ENCODE results near the gene RIMOC1.

Gene RIMOC1, protein sequence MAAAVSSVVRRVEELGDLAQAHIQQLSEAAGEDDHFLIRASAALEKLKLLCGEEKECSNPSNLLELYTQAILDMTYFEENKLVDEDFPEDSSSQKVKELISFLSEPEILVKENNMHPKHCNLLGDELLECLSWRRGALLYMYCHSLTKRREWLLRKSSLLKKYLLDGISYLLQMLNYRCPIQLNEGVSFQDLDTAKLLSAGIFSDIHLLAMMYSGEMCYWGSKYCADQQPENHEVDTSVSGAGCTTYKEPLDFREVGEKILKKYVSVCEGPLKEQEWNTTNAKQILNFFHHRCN

GRCh38 chr5:41903892-41904799, at the start of gene RIMOC1:
RIMOC1 (plus strand) TSS chr5:41904344; CDS start chr5:41904368, 24 bp downstream.
- peak; percentile 98 for DNase-seq

GRCh38 chr5:41856644-41857491, 47.3 kb upstream of the RIMOC1 start:
- DNase-seq: peak; percentile 45

- DNase-seq: no peak
Measured at GRCh38 chr5:41857989-41858388, 46.2 kb upstream of the RIMOC1 start.

GRCh38 chr5:41858890-41859289, 45.3 kb upstream of the RIMOC1 start:
- no peak for DNase-seq

- DNase-seq: no peak
Measured at GRCh38 chr5:41863871-41864486, 40.2 kb upstream of the RIMOC1 start.

- no peak for DNase-seq
Measured at GRCh38 chr5:41869151-41869723, 34.9 kb upstream of the RIMOC1 start.

GRCh38 chr5:41869724-41870626, 34.2 kb upstream of the RIMOC1 start, which contains the start of gene OXCT1:
OXCT1 (minus strand) TSS chr5:41870425; CDS start chr5:41870358, 67 bp downstream.
- DNase-seq: peak; percentile 94

DNA sequence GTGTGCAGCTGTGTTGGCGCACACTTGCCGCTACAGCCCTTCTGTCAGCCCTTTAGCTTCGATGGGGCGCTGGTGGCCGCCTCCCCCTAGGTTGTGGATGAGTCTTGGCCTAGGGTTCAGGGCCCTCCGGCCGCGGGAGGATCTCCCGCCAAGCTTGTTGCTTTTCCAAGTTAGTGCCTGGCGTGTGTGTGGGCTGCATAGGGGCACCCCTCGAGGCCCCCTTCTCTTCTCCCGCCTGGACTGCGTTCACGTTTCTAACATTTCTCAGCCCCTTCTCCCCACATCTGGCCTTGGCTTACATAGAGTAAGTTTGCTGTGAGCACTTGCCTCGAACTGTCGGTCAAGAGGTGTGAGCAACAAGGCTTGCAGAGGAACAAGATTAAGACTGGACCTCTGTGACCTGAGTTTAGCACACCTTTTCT, 33.5 kb upstream of the RIMOC1 start:
- DNase-seq: no peak

DNA sequence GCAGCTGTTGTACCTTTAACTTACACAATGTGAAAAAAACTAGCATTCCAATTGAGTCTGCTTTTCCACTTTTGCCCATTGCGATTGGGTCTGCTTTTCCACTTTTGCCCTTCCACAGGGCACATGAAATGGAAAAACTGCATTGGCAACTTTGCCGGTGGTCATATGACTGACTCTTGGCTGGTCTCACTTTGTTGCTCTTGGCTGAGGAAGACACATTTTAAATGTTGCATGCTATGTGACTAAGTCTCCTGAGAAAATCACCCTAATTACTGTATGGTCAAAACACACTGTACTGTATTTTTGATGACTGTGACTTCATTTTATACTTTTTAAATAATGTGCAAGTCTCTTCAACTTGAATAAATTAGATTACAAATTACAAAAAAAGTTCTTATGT, 32.3 kb upstream of the RIMOC1 start:
- no peak for DNase-seq

GRCh38 chr5:41874512-41875060, 29.6 kb upstream of the RIMOC1 start:
- DNase-seq: no peak

DNA sequence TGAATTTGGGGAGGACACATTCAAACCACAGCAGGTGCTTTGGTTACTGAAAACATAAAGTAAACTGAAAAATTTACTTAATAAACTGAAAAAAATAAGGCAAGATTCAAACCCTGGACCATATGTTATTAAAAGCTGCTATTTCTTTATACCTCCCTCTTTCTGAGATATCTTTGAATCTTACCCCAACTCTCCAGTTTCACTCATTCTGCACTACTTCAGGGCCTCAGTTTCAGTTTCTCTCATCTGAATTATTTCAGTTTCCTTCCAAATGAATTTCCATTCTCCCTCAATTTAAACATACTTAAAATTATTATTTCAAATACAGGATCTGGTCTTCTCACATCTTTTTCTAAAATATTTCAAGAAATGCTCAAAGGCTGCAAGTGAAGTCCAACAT, 29.0 kb upstream of the RIMOC1 start:
- DNase-seq: no peak

GRCh38 chr5:41876678-41877077, 27.5 kb upstream of the RIMOC1 start:
- DNase-seq: no peak

DNA sequence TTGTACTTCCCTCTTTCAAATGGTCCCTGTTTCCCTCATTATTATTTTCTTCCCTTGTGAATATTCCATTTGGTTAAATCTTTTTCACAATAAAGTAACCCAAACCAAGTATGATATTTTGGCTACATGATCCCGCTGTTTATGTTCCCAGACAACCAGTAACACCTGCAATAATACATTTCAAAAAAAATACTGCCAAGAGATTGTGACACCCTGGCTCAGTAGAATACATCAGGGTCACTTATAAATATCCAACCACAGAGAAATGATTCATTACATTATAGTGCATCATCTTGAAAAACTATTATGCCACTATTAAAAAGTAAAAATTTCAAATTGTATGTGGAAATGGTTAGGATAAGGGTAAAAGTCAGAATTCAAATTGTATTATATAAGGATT, 26.7 kb upstream of the RIMOC1 start:
- DNase-seq: no peak

- no peak for DNase-seq
Measured at GRCh38 chr5:41878173-41878572, 26.0 kb upstream of the RIMOC1 start.

GRCh38 chr5:41878643-41879478, 25.3 kb upstream of the RIMOC1 start:
- DNase-seq: no peak

DNA sequence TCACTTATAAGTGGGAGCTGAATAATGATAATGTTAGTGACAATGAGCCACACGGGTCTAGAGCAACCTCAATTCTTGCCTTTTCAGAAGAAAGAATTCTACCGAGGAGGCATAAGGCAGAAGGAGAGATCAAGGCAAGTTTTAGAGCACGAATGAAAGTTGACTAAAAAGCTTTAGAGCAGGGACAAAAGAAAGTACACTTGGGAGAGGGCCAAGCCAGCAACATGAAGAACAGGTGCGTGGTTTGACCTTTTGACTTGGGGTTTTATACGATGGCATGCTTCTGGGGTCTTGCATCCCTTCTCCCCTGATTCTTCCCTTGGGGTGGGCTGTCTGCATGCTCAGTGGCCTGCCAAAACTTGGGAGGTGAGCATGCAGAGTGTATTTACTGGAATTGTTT, 21.4 kb upstream of the RIMOC1 start:
- DNase-seq: no peak

DNA sequence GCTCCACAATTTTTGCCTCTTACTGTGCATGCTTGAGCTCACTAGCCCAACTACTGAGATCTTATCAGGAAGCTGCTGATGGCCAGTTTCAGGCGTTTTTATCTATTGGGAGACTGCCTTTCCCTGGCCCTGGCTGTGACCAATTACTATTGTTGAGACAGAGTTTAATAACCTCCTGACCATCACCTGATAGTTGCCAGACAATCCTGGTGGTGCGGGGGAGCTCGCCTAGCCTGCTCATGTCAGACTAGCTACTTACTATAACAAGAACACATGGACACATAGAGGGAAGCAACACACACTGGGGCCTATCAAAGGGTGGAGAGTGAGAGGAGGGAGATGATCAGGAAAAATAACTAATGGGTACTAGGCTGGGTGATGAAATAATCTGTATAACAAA, 20.9 kb upstream of the RIMOC1 start:
- DNase-seq: no peak

DNA sequence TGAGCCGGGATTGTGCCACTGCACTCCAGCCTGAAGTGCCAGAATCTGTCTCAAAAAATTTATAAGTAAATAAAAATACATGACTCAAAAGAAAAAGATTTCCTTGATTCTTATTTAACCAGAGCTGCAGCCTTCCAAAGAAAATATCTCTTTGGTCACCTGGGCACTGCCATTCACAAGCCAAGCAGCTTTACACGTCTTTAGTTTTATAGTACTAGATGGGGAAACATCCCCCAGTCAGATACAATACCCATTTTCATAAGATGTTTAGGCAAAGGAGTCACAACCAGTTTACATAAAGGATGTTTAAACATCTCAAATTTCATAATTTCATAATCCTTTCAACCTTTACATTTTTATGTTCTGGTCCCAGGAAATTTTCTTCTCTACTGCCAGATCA, 20.2 kb upstream of the RIMOC1 start:
- DNase-seq: no peak

GRCh38 chr5:41885286-41885685, 18.9 kb upstream of the RIMOC1 start:
- DNase-seq: no peak

Measured in stimulated activated CD8-positive, alpha-beta memory T cell treated with anti-CD3 and anti-CD28 coated beads, Interleukin-4, amount 100 ng/mL, for 48 hours (primary cell).